ENCODE measurements around the gene LCNL1. TPM values are rescaled to one million over a fixed set of nuclear protein-coding genes. Genes with fewer than 3 reads are reported as not detected.

LCNL1 gene
- total and polyA plus RNA-seq, 10 of the 15 experiments (the other 5 are each of a cell fraction or from before 2014, with no cell fraction given), result not detected

GRCh38 chr9:136977649-136978072, 5.1 kb upstream of the LCNL1 start (continued):
- TF ChIP-seq, protein P1, sequence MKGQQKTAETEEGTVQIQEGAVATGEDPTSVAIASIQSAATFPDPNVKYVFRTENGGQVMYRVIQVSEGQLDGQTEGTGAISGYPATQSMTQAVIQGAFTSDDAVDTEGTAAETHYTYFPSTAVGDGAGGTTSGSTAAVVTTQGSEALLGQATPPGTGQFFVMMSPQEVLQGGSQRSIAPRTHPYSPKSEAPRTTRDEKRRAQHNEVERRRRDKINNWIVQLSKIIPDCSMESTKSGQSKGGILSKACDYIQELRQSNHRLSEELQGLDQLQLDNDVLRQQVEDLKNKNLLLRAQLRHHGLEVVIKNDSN (IDR thresholded peaks at IDR 0.05; ENCODE audit: borderline replicate concordance, extremely low read length, insufficient read depth, low read depth, low read length), result no peak
- TF ChIP-seq BMI1 (IDR thresholded peaks at IDR 0.05; ENCODE audit: borderline replicate concordance) (no peak), NFIC (IDR thresholded peaks at IDR 0.05; ENCODE audit: low read depth, low read length) (no peak), ASH2L (IDR thresholded peaks at IDR 0.05; ENCODE audit: borderline replicate concordance, low read depth) (no peak), SMC3 (IDR thresholded peaks at IDR 0.05; ENCODE audit: borderline replicate concordance, low read length) (no peak), LARP7 (IDR thresholded peaks at IDR 0.05) (no peak), POU2F2 (IDR thresholded peaks at IDR 0.05; ENCODE audit: borderline replicate concordance, low read depth, low read length) (no peak)

- POLR2A ChIA-PET, result interaction anchor here (0.6 kb wide), 1 partner anchor 173 kb away, joined by 3 read pairs; no protein-coding TSS in a partner anchor
- Histone ChIP-seq H4K20me1 (ENCODE audit: control insufficient read depth, insufficient read depth) (no peaks in the 10 kb centered on the region), H3K4me2 (ENCODE audit: control insufficient read depth, insufficient read depth) (no peak overlapping the region), H3K27me3 (replicated peaks in 1 of 2; ENCODE audit: control insufficient read depth in 2 of 2, insufficient read depth in 2 of 2, low read length in 1 of 2) (no peaks in the 10 kb centered on the region; a peak in 2 of 4 replicates), H3K9ac (ENCODE audit: control insufficient read depth, insufficient read depth, low read length) (no peak overlapping the region), H3K9me3 (replicated peaks; ENCODE audit: control insufficient read depth, insufficient read depth, low read length) (no peaks in the 10 kb centered on the region), H3K36me3 (ENCODE audit: control insufficient read depth in 2 of 2, insufficient read depth in 2 of 2, low read length in 1 of 2) (no peaks in the 10 kb centered on the region), H3K4me1 (ENCODE audit: control insufficient read depth, insufficient read depth, low read length) (no peaks in the 10 kb centered on the region), H3K79me2 (ENCODE audit: control insufficient read depth, insufficient read depth, low read length) (no peaks in the 10 kb centered on the region), H3K4me3 (no peak overlapping the region), H2AFZ (ENCODE audit: control insufficient read depth, low read depth, low read length) (no peak overlapping the region), H3K27ac (ENCODE audit: control insufficient read depth, insufficient read depth) (no peak overlapping the region)
- ATAC-seq, result peak; percentile 34
- no TSS peak for BruUV-seq (replicated peaks)
- CTCF ChIA-PET, result interaction anchor here (0.7 kb wide), 1 partner anchor 15 kb away, joined by 3 read pairs; no protein-coding TSS in a partner anchor
- RAD21 ChIA-PET (ENCODE audit: unreplicated experiment), result no interaction called here
- SMC1A ChIA-PET (ENCODE audit: uncharacterized antibody, unreplicated experiment), result no interaction called here
- 55% methylated on average over 50 of the region's 78 CpGs for WGBS (ENCODE audit: insufficient coverage, insufficient replicate concordance, low lambda C conversion rate, missing lambda C conversion rate)
- no peak for DNase-seq (ENCODE audit: low read depth, low spot score)
- intact Hi-C loops (cut with micrococcal nuclease; ENCODE audit: unreplicated experiment) (no loop called here), in situ Hi-C loops (cut with MboI) (no loop called here)
- no peak for FAIRE-seq
- TF ChIP-seq ZNF24 (IDR thresholded peaks at IDR 0.05) (no peak), ZNF217 (IDR thresholded peaks at IDR 0.05) (no peak), TBL1XR1 (IDR thresholded peaks at IDR 0.05; ENCODE audit: low read depth, low read length) (no peak), CEBPB (IDR thresholded peaks at IDR 0.05; ENCODE audit: borderline replicate concordance in 1 of 2, low read depth in 2 of 2, low read length in 2 of 2) (no peak)
- TF ChIP-seq, protein P2, sequence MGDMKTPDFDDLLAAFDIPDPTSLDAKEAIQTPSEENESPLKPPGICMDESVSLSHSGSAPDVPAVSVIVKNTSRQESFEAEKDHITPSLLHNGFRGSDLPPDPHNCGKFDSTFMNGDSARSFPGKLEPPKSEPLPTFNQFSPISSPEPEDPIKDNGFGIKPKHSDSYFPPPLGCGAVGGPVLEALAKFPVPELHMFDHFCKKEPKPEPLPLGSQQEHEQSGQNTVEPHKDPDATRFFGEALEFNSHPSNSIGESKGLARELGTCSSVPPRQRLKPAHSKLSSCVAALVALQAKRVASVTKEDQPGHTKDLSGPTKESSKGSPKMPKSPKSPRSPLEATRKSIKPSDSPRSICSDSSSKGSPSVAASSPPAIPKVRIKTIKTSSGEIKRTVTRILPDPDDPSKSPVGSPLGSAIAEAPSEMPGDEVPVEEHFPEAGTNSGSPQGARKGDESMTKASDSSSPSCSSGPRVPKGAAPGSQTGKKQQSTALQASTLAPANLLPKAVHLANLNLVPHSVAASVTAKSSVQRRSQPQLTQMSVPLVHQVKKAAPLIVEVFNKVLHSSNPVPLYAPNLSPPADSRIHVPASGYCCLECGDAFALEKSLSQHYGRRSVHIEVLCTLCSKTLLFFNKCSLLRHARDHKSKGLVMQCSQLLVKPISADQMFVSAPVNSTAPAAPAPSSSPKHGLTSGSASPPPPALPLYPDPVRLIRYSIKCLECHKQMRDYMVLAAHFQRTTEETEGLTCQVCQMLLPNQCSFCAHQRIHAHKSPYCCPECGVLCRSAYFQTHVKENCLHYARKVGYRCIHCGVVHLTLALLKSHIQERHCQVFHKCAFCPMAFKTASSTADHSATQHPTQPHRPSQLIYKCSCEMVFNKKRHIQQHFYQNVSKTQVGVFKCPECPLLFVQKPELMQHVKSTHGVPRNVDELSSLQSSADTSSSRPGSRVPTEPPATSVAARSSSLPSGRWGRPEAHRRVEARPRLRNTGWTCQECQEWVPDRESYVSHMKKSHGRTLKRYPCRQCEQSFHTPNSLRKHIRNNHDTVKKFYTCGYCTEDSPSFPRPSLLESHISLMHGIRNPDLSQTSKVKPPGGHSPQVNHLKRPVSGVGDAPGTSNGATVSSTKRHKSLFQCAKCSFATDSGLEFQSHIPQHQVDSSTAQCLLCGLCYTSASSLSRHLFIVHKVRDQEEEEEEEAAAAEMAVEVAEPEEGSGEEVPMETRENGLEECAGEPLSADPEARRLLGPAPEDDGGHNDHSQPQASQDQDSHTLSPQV (IDR thresholded peaks at IDR 0.05), result no peak
- TF ChIP-seq, protein P3, sequence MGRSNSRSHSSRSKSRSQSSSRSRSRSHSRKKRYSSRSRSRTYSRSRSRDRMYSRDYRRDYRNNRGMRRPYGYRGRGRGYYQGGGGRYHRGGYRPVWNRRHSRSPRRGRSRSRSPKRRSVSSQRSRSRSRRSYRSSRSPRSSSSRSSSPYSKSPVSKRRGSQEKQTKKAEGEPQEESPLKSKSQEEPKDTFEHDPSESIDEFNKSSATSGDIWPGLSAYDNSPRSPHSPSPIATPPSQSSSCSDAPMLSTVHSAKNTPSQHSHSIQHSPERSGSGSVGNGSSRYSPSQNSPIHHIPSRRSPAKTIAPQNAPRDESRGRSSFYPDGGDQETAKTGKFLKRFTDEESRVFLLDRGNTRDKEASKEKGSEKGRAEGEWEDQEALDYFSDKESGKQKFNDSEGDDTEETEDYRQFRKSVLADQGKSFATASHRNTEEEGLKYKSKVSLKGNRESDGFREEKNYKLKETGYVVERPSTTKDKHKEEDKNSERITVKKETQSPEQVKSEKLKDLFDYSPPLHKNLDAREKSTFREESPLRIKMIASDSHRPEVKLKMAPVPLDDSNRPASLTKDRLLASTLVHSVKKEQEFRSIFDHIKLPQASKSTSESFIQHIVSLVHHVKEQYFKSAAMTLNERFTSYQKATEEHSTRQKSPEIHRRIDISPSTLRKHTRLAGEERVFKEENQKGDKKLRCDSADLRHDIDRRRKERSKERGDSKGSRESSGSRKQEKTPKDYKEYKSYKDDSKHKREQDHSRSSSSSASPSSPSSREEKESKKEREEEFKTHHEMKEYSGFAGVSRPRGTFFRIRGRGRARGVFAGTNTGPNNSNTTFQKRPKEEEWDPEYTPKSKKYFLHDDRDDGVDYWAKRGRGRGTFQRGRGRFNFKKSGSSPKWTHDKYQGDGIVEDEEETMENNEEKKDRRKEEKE (IDR thresholded peaks at IDR 0.05), result no peak
- TF ChIP-seq, protein P4, sequence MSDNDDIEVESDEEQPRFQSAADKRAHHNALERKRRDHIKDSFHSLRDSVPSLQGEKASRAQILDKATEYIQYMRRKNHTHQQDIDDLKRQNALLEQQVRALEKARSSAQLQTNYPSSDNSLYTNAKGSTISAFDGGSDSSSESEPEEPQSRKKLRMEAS (IDR thresholded peaks at IDR 0.05; ENCODE audit: low read depth, low read length), result no peak
Measured at GRCh38 chr9:136978073-136978864, 4.5 kb upstream of the LCNL1 start.
